Activated T-helper 1 cell treated with anti-CD3 and anti-CD28 coated beads, Interleukin-12 subunit alpha, Interleukin-12 subunit beta, Interleukin-2, Interleukin-4 antibody, amounts not matched to agents 30 ng/mL and 10 ng/mL and 1 ng/mL, durations not matched to agents 14 hours and 24 hours and 36 hours (primary cell): ENCODE data around the gene EXOC7. TPM values are rescaled to one million over a fixed set of nuclear protein-coding genes. Genes with fewer than 3 reads are reported as not detected.
"Not testable (repeated sequence)": the region's sequence is repeated elsewhere in the genome, so short reads cannot be mapped to it uniquely, and the experiment has no call there.

Experiments
- DNase-seq: peaks from one replicate; pipeline ENCODE4 v3.0.0; 2021; ENCODE audit warnings: low spot score
- H3K27ac Mint-ChIP-seq: one replicate; pipeline ENCODE4 v1.8.0; 2021; ENCODE audit warnings: mild to moderate bottlenecking, mixed read lengths
- H3K27me3 Mint-ChIP-seq: one replicate; pipeline ENCODE4 v1.8.0; 2022; ENCODE audit warnings: mild to moderate bottlenecking, moderate library complexity, mixed read lengths; ENCODE audit not compliant: insufficient read depth
- H3K36me3 Mint-ChIP-seq: one replicate; pipeline ENCODE4 v1.8.0; 2021; ENCODE audit warnings: low read depth, mixed read lengths
- H3K4me1 Mint-ChIP-seq: one replicate; pipeline ENCODE4 v1.8.0; 2021; ENCODE audit warnings: low read depth, mixed read lengths
- H3K4me3 Mint-ChIP-seq: one replicate; pipeline ENCODE4 v1.8.0; 2021; ENCODE audit warnings: mild to moderate bottlenecking, moderate library complexity, mixed read lengths
- H3K9me3 Mint-ChIP-seq: one replicate; pipeline ENCODE4 v1.8.0; 2021; ENCODE audit warnings: mixed read lengths
- intact Hi-C: fragments of 100-400 bp; cut with micrococcal nuclease; formaldehyde crosslinking; loops from one replicate; pipeline ENCODE4 v1.15.1; 2024
- total RNA-seq: library from RNA; stranded (reverse); gene quantifications from 2 replicates; pipeline ENCODE4 v1.2.3, GENCODE V29; 2022

Gene EXOC7
- total RNA-seq, 1 donor from 2014 or later, result 108 TPM

GRCh38 chr17:76053246-76054111 lies 50.1 kb downstream of the EXOC7 start:
- H3K27me3 Mint-ChIP-seq, result no peaks in the 10 kb centered on the region
- peak overlapping the region; percentile 34 for H3K27ac Mint-ChIP-seq

GRCh38 chr17:76051561-76051960 lies 52.0 kb downstream of the EXOC7 start:
- H3K4me3 Mint-ChIP-seq, result no peak overlapping the region
- H3K4me1 Mint-ChIP-seq, result peaks cover 14% of the 10 kb centered on the region
- no peak overlapping the region for H3K27ac Mint-ChIP-seq
- intact Hi-C loops, result no loop called here
- H3K9me3 Mint-ChIP-seq, result no peaks in the 10 kb centered on the region
- H3K27me3 Mint-ChIP-seq, result no peaks in the 10 kb centered on the region
- no peak for DNase-seq
- H3K36me3 Mint-ChIP-seq, result peaks cover 49% of the 10 kb centered on the region

More at GRCh38 chr17:76053246-76054111, 50.1 kb downstream of the EXOC7 start:
- DNase-seq, result no peak
- H3K4me1 Mint-ChIP-seq, result peaks cover 14% of the 10 kb centered on the region
- intact Hi-C loops, result no loop called here
- no peaks in the 10 kb centered on the region for H3K9me3 Mint-ChIP-seq
- peaks cover 51% of the 10 kb centered on the region for H3K36me3 Mint-ChIP-seq
- no peak overlapping the region for H3K4me3 Mint-ChIP-seq

DNA sequence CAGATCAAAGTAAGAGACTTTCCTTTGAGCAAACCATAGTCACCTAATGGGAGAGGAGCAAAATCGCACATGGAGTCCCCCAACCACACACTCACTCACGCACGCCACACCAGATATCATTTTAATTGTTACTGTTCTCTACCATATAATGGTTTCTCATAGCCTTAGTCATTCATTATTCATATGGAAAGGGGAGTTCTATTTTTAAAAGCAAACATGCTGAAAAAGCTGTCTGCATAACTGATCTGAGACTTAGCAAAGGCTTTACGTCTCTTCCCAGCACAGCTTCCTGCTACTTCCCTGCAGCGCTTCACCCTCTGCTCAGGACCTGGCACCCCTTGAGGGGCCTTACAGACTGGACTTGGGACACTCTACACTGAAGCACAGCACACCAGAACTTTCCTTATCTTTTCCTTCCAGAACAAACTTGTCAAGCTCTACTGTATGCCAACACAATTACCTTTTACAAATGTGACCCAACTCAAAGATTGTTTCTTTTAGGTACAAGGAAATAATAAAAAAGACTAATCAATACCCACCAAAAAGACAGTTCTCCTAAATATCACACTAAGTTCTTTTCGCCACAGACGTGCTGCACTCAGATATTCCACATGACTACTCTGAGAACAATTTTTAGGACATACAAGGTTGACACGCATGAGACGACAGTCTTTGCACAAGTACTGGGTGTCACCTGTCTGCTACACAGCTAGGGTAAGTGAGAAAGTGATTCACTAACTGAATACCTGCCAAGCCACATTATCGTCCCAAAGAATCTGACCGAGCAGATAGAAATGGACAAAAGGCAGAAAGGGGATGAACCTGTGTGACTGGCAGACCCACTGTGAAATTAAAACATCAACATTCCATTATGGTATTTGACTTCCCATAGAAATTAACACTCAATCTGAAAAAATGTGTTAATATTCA lies 52.8 kb downstream of the EXOC7 start:
- intact Hi-C loops, result no loop called here
- Mint-ChIP-seq H3K27me3 (no peaks in the 10 kb centered on the region), H3K27ac (no peak overlapping the region), H3K9me3 (no peaks in the 10 kb centered on the region), H3K4me3 (no peak overlapping the region), H3K36me3 (peaks cover 50% of the 10 kb centered on the region), H3K4me1 (peaks cover 14% of the 10 kb centered on the region)
- no peak for DNase-seq

DNA sequence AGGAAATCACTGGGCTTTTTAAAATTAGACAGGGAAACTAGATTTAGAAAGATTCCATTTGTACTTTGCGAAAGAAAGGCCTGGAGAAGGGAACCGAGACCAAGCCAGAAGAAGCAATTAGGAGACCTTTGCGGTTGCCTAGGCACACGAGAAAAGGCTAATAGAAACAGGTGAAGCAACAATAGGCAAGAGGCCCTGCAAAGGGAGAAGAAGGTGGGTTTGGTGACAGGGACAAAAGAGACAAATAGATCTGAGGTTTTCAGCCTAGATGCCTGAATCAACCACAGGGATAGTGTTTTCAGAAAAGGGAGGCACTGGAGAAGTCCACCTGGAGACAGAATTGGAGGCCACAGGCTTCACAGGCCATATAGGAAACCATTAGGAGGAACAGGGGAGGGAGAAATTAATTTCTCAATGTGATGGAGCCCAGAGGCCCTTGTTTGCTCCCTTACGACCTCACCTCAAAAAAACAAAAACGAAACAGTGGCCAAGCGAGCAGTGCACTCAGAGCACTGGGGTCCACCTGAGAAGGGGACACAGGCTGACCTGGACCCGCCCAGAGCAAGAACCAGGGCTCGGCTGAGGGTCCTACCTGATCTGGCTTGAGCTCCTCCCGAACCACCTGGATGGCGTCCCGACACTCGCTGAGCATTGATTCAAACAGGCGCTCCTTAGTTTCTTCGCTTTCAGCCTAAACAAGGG lies 53.6 kb downstream of the EXOC7 start:
- intact Hi-C loops, result no loop called here
- no peak overlapping the region for H3K4me3 Mint-ChIP-seq
- H3K9me3 Mint-ChIP-seq, result no peaks in the 10 kb centered on the region
- H3K4me1 Mint-ChIP-seq, result peaks cover 14% of the 10 kb centered on the region
- peaks cover 57% of the 10 kb centered on the region for H3K36me3 Mint-ChIP-seq
- peak overlapping the region; percentile 55 for H3K27ac Mint-ChIP-seq
- DNase-seq, result no peak
- H3K27me3 Mint-ChIP-seq, result no peaks in the 10 kb centered on the region

DNA sequence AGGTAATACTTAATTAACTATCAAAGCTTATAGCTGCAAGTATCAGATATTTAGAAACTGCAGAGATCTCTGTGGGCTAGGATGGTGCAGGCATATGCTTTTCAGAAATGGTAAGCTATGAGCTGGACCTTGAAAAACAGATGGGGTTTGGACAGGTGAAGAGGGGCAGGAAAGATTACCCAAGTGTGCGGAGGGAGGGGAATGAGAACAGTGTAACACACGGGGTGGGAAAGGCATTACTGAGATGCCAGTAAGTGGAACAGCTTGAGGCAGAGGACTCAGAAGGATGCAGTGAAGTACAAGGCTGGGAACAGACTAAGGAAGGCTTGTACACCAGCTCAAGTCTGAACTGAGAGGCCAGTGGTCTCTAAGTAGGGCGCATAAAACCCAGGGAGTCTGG lies 54.3 kb downstream of the EXOC7 start:
- H3K4me1 Mint-ChIP-seq, result peaks cover 13% of the 10 kb centered on the region
- H3K27ac Mint-ChIP-seq, result peak overlapping the region; percentile 25
- peaks cover 62% of the 10 kb centered on the region for H3K36me3 Mint-ChIP-seq
- H3K9me3 Mint-ChIP-seq, result no peaks in the 10 kb centered on the region
- no peak overlapping the region for H3K4me3 Mint-ChIP-seq
- intact Hi-C loops, result no loop called here
- no peaks in the 10 kb centered on the region for H3K27me3 Mint-ChIP-seq
- DNase-seq, result no peak

- peaks cover 63% of the 10 kb centered on the region for H3K36me3 Mint-ChIP-seq
- no peak overlapping the region for H3K27ac Mint-ChIP-seq
- no peaks in the 10 kb centered on the region for H3K27me3 Mint-ChIP-seq
These were observed 54.9 kb downstream of the EXOC7 start for GRCh38 chr17:76048711-76049110.

GRCh38 chr17:76048025-76048605 lies 55.5 kb downstream of the EXOC7 start:
- Mint-ChIP-seq H3K36me3 (peaks cover 62% of the 10 kb centered on the region), H3K27me3 (no peaks in the 10 kb centered on the region), H3K4me3 (no peak overlapping the region), H3K9me3 (no peaks in the 10 kb centered on the region), H3K27ac (no peak overlapping the region), H3K4me1 (peaks cover 2% of the 10 kb centered on the region)
- intact Hi-C loops, result no loop called here
- no peak for DNase-seq

More at GRCh38 chr17:76048711-76049110, 54.9 kb downstream of the EXOC7 start:
- Mint-ChIP-seq H3K4me1 (peaks cover 8% of the 10 kb centered on the region), H3K9me3 (no peaks in the 10 kb centered on the region), H3K4me3 (no peak overlapping the region)
- intact Hi-C loops, result no loop called here
- DNase-seq, result no peak

GRCh38 chr17:76046064-76046463 lies 57.5 kb downstream of the EXOC7 start:
- no peaks in the 10 kb centered on the region for H3K4me1 Mint-ChIP-seq
- intact Hi-C loops, result no loop called here
- peaks cover 63% of the 10 kb centered on the region for H3K36me3 Mint-ChIP-seq
- H3K9me3 Mint-ChIP-seq, result no peaks in the 10 kb centered on the region
- DNase-seq, result no peak
- no peak overlapping the region for H3K4me3 Mint-ChIP-seq
- H3K27ac Mint-ChIP-seq, result no peak overlapping the region
- no peaks in the 10 kb centered on the region for H3K27me3 Mint-ChIP-seq

GRCh38 chr17:76044475-76045007 lies 59.0 kb downstream of the EXOC7 start:
- H3K4me3 Mint-ChIP-seq, H3K4me1 Mint-ChIP-seq, H3K9me3 Mint-ChIP-seq, DNase-seq, H3K27ac Mint-ChIP-seq, intact Hi-C loops, H3K27me3 Mint-ChIP-seq: not testable (repeated sequence)
- peaks cover 61% of the 10 kb centered on the region for H3K36me3 Mint-ChIP-seq

GRCh38 chr17:76042868-76043267 lies 60.7 kb downstream of the EXOC7 start:
- H3K9me3 Mint-ChIP-seq, H3K27ac Mint-ChIP-seq, intact Hi-C loops, H3K4me1 Mint-ChIP-seq, H3K4me3 Mint-ChIP-seq, H3K27me3 Mint-ChIP-seq, DNase-seq: not testable (repeated sequence)
- H3K36me3 Mint-ChIP-seq, result peaks cover 59% of the 10 kb centered on the region

DNA sequence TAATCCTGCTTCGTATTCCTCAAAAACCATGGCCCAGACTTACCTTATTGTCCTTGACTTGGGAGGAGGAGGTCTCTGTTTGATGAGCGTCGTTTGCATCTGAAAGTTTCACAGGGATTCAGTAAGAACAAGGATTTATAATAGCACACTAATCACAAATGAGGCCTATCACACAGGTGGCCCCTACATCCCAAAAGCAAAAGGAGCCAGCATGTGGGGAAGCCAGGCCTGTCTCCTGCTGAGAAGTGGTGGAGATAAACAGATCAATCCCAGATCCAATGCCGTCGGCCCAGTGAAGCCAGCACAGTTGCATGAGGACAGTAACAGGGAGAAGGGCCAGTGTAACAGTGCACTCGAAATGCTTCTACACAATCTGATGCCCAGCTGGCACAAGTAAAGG lies 63.2 kb downstream of the EXOC7 start:
- DNase-seq, result no peak
- intact Hi-C loops, result no loop called here
- Mint-ChIP-seq H3K36me3 (peaks cover 49% of the 10 kb centered on the region), H3K27me3 (no peaks in the 10 kb centered on the region), H3K4me1 (peaks cover 8% of the 10 kb centered on the region), H3K4me3 (no peak overlapping the region), H3K27ac (no peak overlapping the region), H3K9me3 (no peaks in the 10 kb centered on the region)

GRCh38 chr17:76039121-76039520 lies 64.5 kb downstream of the EXOC7 start:
- Mint-ChIP-seq H3K4me1 (peaks cover 8% of the 10 kb centered on the region), H3K4me3 (no peak overlapping the region), H3K27me3 (no peaks in the 10 kb centered on the region), H3K36me3 (peaks cover 40% of the 10 kb centered on the region), H3K9me3 (no peaks in the 10 kb centered on the region), H3K27ac (no peak overlapping the region)
- DNase-seq, result no peak
- intact Hi-C loops, result no loop called here
